Right lobe of liver (tissue), 6 donors: ENCODE results near the gene TMEM269. TPM values are rescaled to one million over a fixed set of nuclear protein-coding genes. Genes with fewer than 3 reads are reported as not detected.

Source experiments
- ATAC-seq, 4 donors: fragments of 200-7000 bp; cut with Tn5 transposase; one replicate each; pipeline ENCODE4 v1.9.1; 2020; ENCODE audit warnings: mild to moderate bottlenecking in 4 of 4, moderate library complexity in 4 of 4
- DNase-seq, 3 donors: peaks; one replicate each; pipeline ENCODE4 v3.0.0-alpha.2; 2020
- H3K27ac ChIP-seq, 3 donors: fragments of 200-600 bp; one replicate each; pipeline ENCODE4 v1.8.0; 2022
- H3K27me3 ChIP-seq, 2 donors: fragments of 200-600 bp; one replicate each; pipeline ENCODE4 v1.8.0; 2022
- H3K36me3 ChIP-seq, 4 donors: fragments of 200-600 bp; sonication (generic) in 1 of 4; one replicate each; pipeline versions ENCODE4 v1.5.1 to v1.8.0; 2017 to 2022; ENCODE audit warnings: control low read depth in 1 of 4
- H3K4me1 ChIP-seq, 4 donors: fragments of 200-600 bp; sonication (generic) in 1 of 4; one replicate each; pipeline versions ENCODE4 v1.5.1 to v1.8.0; 2017 to 2022; ENCODE audit warnings: control low read depth in 1 of 4
- H3K4me3 ChIP-seq, 3 donors: fragments of 200-600 bp; one replicate each; pipeline ENCODE4 v1.8.0; 2022
- H3K9me3 ChIP-seq, 4 donors: fragments of 200-600 bp; sonication (generic) in 1 of 4; one replicate each; pipeline versions ENCODE4 v1.5.1 to v1.8.0; 2017 to 2022; ENCODE audit warnings: control low read depth in 1 of 4
- POLR2A ChIP-seq: fragments of 450-650 bp; IDR thresholded peaks from one replicate; pipeline ENCODE4 v1.6.1; 2017; ENCODE audit warnings: antibody characterized with exemption, mild to moderate bottlenecking
- WGBS: methylation state at CpG from one replicate; pipeline ENCODE4 v1.1.6; 2018; ENCODE audit warnings: low coverage, low lambda C conversion rate; ENCODE audit not compliant: insufficient coverage; ENCODE audit errors: missing lambda C conversion rate; 5-methylcytosine and 5-hydroxymethylcytosine counted together
- intact Hi-C, 2 donors: fragments of 100-400 bp; cut with DNase I; formaldehyde crosslinking; loops; one replicate each; pipeline versions ENCODE4 v1.11.2 to v1.14.1; 2022
- total RNA-seq, 6 experiments: library from RNA; depleted of rRNA in 2 of 6; stranded (reverse); fragments of >200 nt in 2 of 6; fragmentation: NEBNext Ultra II Directional in 3 of 6; extraction: Animal tissue kit (Norgen Biotek cat#: 25700) in 3 of 6; gene quantifications; one replicate each; pipeline versions ENCODE4 v1.1.0 to v1.2.4, GENCODE V29; 2016 to 2023
- TF ChIP-seq, protein P1 (sequence below), 4 donors: fragments of 200-600 bp in 3 of 4; fragments of 450-650 bp in 1 of 4; IDR thresholded peaks; one replicate each; pipeline versions ENCODE4 v1.5.1 to v1.8.0; 2016 to 2022; ENCODE audit warnings: antibody characterized with exemption in 4 of 4, mild to moderate bottlenecking in 2 of 4
- donor health status: DM: no; HTN: yes; CAD: no.
- donor health status: DM: no; HTN: no; CAD: no.
- donor health status: DM: no; HTN: no; CAD: no.
- donor health status: DM: no; HTN: yes; CAD: no.
- donor health status: DM: no; HTN: yes; CAD: no.

The TMEM269 gene
- total RNA-seq, 6 experiments from 2014 or later: 0.07 TPM; not detected in 5

DNA sequence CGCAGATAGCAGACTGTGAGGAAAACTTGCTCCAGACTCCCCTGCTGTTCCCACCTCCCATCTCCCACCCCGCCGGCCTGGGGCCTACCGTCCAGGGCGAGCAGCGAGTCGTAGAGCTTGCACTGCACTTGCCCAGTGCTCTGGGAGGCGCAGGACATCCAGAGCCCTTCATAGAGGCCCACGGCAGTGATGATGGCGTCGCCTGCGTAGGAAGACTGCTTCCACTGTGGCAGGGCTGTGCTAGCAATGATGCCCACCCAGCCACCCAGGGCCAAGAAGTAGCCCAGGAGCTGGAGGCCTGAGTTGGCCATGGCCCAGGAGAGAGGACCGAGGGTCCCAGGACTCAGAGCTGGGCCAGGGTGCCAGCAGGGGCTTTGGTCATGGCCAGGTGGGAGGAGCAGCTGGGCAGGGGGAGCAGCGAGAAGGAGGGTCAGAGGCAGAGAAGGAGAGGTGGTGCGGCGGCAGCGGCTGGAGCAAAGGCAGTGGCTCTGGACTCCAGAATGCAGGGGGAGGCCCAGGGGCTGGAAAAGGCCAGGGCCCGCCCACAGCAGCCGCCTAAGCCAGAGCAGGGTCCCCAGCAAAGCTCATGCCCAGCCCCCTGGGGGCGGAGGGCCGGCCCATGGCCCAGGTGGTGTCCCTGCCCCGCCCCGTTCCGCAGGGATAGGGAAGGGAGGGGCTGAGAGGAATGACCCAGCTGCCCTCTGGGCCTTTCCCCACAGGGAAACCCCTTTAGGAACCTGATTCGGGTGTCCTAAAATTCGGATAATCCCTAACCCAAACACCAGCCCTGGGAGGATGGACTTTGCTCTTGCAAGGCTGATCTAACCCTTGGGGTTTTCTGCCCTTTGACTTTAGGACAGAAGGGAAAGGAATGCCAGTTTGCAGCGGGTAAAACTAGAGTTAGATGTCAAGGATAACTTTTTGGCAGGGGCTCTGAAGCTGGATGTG is 44.8 kb upstream of the TMEM269 start, which contains the start of gene CLDN19:
Gene CLDN19 (minus strand): TSS at position 484 of the 948 bp plus-strand sequence. CDS start 173 bp downstream, at position 311.
- DNase-seq (peak in 1 of 3 donors; percentile 22), ATAC-seq (peak; percentile 5 to 68 (median 48))
- WGBS: 61% methylated on average over 12 of the region's 27 CpGs
- intact Hi-C loops: loop anchor here in 1 of 2 donors (10.0 kb wide), 1 partner anchor 155 kb away; no protein-coding TSS in a partner anchor
- no peaks in the 10 kb centered on the region for H3K36me3 ChIP-seq
- no peak within 1 kb of the TSS for H3K27ac ChIP-seq
- no peak within 1 kb of the TSS for H3K4me3 ChIP-seq
- no peaks in the 10 kb centered on the region for H3K27me3 ChIP-seq
- TF ChIP-seq, protein P1, sequence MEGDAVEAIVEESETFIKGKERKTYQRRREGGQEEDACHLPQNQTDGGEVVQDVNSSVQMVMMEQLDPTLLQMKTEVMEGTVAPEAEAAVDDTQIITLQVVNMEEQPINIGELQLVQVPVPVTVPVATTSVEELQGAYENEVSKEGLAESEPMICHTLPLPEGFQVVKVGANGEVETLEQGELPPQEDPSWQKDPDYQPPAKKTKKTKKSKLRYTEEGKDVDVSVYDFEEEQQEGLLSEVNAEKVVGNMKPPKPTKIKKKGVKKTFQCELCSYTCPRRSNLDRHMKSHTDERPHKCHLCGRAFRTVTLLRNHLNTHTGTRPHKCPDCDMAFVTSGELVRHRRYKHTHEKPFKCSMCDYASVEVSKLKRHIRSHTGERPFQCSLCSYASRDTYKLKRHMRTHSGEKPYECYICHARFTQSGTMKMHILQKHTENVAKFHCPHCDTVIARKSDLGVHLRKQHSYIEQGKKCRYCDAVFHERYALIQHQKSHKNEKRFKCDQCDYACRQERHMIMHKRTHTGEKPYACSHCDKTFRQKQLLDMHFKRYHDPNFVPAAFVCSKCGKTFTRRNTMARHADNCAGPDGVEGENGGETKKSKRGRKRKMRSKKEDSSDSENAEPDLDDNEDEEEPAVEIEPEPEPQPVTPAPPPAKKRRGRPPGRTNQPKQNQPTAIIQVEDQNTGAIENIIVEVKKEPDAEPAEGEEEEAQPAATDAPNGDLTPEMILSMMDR (IDR thresholded peaks at IDR 0.05): no peak
- TF ChIP-seq POLR2A: no peak
- H3K4me1 ChIP-seq: peaks cover 0 to 13% (median 0%) of the 10 kb centered on the region in 4 donors
- H3K9me3 ChIP-seq: no peaks in the 10 kb centered on the region

GRCh38 chr1:42740851-42741580 is 43.8 kb upstream of the TMEM269 start:
- ATAC-seq (no peak), DNase-seq (no peak)
- peaks cover 0 to 3% (median 0%) of the 10 kb centered on the region in 4 donors for H3K36me3 ChIP-seq
- no peak for TF ChIP-seq POLR2A
- TF ChIP-seq, protein P1 (IDR thresholded peaks at IDR 0.05): no peak
- H3K27ac ChIP-seq: no peak overlapping the region
- 85% methylated on average over 6 of the region's 19 CpGs for WGBS
- no peaks in the 10 kb centered on the region for H3K9me3 ChIP-seq
- intact Hi-C loops: loop anchor here in 1 of 2 donors (10.0 kb wide), 1 partner anchor 156 kb away; no protein-coding TSS in a partner anchor
- H3K4me1 ChIP-seq: peaks cover 0 to 13% (median 0%) of the 10 kb centered on the region in 4 donors
- H3K4me3 ChIP-seq: no peak overlapping the region
- H3K27me3 ChIP-seq: no peaks in the 10 kb centered on the region

GRCh38 chr1:42741706-42742105 is 43.1 kb upstream of the TMEM269 start:
- H3K36me3 ChIP-seq: peaks cover 0 to 10% (median 0%) of the 10 kb centered on the region in 4 donors
- TF ChIP-seq, protein P1 (IDR thresholded peaks at IDR 0.05): no peak
- TF ChIP-seq POLR2A: no peak
- H3K27me3 ChIP-seq: no peaks in the 10 kb centered on the region
- WGBS: no CpG with 5 or more reads among the region's 4 CpGs
- intact Hi-C loops: loop anchor here in 1 of 2 donors (10.0 kb wide), 1 partner anchor 157 kb away; no protein-coding TSS in a partner anchor
- H3K9me3 ChIP-seq: no peaks in the 10 kb centered on the region
- no peak overlapping the region for H3K27ac ChIP-seq
- no peak for ATAC-seq
- H3K4me3 ChIP-seq: no peak overlapping the region
- DNase-seq: no peak
- H3K4me1 ChIP-seq: peaks cover 0 to 13% (median 0%) of the 10 kb centered on the region in 4 donors

- no peak overlapping the region for H3K27ac ChIP-seq
- WGBS: 100% methylated on average over 5 of the region's 8 CpGs
- intact Hi-C loops: loop anchor here in 1 of 2 donors (10.0 kb wide), 1 partner anchor 157 kb away; no protein-coding TSS in a partner anchor
These were observed 42.6 kb upstream of the TMEM269 start for GRCh38 chr1:42742141-42742540.

More at GRCh38 chr1:42742141-42742540, 42.6 kb upstream of the TMEM269 start:
- peaks cover 0 to 11% (median 0%) of the 10 kb centered on the region in 4 donors for H3K4me1 ChIP-seq
- H3K27me3 ChIP-seq: no peaks in the 10 kb centered on the region
- ATAC-seq (no peak), DNase-seq (no peak)
- TF ChIP-seq POLR2A: no peak
- TF ChIP-seq, protein P1 (IDR thresholded peaks at IDR 0.05): no peak
- H3K9me3 ChIP-seq: no peaks in the 10 kb centered on the region
- peaks cover 0 to 11% (median 0%) of the 10 kb centered on the region in 4 donors for H3K36me3 ChIP-seq
- H3K4me3 ChIP-seq: no peak overlapping the region
